ENCODE measurements around the gene ANKRD39.

ANKRD39 gene

DNA sequence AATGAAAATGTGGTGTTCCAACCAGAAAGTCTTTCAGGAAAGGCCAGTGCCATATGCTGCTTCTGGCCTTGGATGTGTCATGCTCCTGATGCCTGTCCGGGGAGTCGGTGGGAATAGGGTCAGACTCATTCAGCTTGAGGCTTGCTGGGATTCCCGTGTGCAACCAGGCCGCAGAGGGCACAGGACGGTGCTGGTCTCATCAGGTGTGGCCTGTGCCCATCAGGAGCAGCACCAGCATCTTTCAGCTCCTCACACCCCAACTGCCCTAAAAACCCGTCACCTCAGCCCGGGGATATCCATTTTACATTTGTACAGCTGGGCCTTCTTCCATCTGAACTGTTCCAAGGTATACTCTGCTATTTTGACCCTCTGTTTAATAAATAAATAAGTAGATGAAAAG is 55.1 kb downstream of the ANKRD39 start:
- peaks cover 21 to 22% of the 10 kb centered on the region in 2 donors for H3K36me3 ChIP-seq (ENCODE audit: control insufficient read depth in 2 of 2, insufficient read depth in 2 of 2, low read length in 2 of 2)

GRCh38 chr2:96801786-96802595 is 55.8 kb downstream of the ANKRD39 start:
- peaks cover 22 to 25% of the 10 kb centered on the region in 2 donors for H3K36me3 ChIP-seq (ENCODE audit: control insufficient read depth in 2 of 2, insufficient read depth in 2 of 2, low read length in 2 of 2)
- no peaks in the 10 kb centered on the region for H3K9me3 ChIP-seq (ENCODE audit: control insufficient read depth in 2 of 2, low read length in 2 of 2)
- no peak overlapping the region for H3K9ac ChIP-seq (ENCODE audit: low read length in 2 of 2)
- H3K27me3 ChIP-seq (ENCODE audit: control insufficient read depth in 1 of 2, insufficient read depth in 2 of 2, low read length in 2 of 2): no peaks in the 10 kb centered on the region
- no peak overlapping the region for H3K4me3 ChIP-seq (ENCODE audit: low read length in 2 of 2)
- peaks cover 8% of the 10 kb centered on the region for H3K4me1 ChIP-seq (ENCODE audit: control insufficient read depth, insufficient read depth, low read length)
- H3K27ac ChIP-seq (ENCODE audit: low read length): no peak overlapping the region

More for the DNA sequence above, 55.1 kb downstream of the ANKRD39 start:
- H3K4me1 ChIP-seq (ENCODE audit: control insufficient read depth, insufficient read depth, low read length): peaks cover 8% of the 10 kb centered on the region
- H3K9me3 ChIP-seq (ENCODE audit: control insufficient read depth in 2 of 2, low read length in 2 of 2): no peaks in the 10 kb centered on the region
- H3K9ac ChIP-seq (ENCODE audit: low read length in 2 of 2): no peak overlapping the region
- no peak overlapping the region for H3K27ac ChIP-seq (ENCODE audit: low read length)
- no peaks in the 10 kb centered on the region for H3K27me3 ChIP-seq (ENCODE audit: control insufficient read depth in 1 of 2, insufficient read depth in 2 of 2, low read length in 2 of 2)
- H3K4me3 ChIP-seq (ENCODE audit: low read length in 2 of 2): no peak overlapping the region

DNA sequence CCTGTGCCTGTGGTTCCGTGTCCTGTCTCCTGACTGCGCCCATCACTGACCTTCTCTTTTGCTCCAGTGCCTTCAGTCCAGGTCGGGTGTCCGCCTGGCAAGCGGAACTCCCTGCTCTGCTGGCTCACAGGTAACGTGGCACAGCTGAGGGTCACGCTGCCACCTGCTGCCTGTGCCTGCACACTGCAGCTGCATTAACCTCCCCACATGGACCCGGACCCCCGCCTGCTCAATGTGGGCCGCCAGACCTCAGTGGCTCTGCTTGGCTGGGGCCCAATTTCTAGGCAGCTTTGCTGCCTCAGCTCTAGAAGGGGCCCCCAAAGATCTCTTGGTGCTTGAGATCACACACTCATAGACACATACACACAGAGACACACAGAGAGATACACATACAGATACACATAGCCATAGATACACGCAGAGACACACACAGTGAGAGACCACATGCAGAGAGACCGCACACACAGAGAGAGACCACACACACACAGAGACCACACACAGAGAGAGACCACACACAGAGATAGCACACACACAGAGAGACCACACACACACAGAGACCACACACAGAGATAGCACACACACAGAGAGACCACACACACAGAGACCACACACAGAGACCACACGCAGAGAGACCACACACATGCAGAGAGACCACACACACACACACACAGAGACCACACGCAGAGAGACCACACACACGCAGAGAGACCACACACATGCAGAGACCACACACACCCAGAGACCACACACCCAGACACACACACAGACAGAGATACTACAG is 56.6 kb downstream of the ANKRD39 start:
- peaks cover 8% of the 10 kb centered on the region for H3K4me1 ChIP-seq (ENCODE audit: control insufficient read depth, insufficient read depth, low read length)
- no peak overlapping the region for H3K9ac ChIP-seq (ENCODE audit: low read length in 2 of 2)
- H3K36me3 ChIP-seq (ENCODE audit: control insufficient read depth in 2 of 2, insufficient read depth in 2 of 2, low read length in 2 of 2): peaks cover 22 to 25% of the 10 kb centered on the region in 2 donors
- H3K27me3 ChIP-seq (ENCODE audit: control insufficient read depth in 1 of 2, insufficient read depth in 2 of 2, low read length in 2 of 2): no peaks in the 10 kb centered on the region
- H3K27ac ChIP-seq (ENCODE audit: low read length): no peak overlapping the region
- H3K4me3 ChIP-seq (ENCODE audit: low read length in 2 of 2): no peak overlapping the region
- H3K9me3 ChIP-seq (ENCODE audit: control insufficient read depth in 2 of 2, low read length in 2 of 2): no peaks in the 10 kb centered on the region

DNA sequence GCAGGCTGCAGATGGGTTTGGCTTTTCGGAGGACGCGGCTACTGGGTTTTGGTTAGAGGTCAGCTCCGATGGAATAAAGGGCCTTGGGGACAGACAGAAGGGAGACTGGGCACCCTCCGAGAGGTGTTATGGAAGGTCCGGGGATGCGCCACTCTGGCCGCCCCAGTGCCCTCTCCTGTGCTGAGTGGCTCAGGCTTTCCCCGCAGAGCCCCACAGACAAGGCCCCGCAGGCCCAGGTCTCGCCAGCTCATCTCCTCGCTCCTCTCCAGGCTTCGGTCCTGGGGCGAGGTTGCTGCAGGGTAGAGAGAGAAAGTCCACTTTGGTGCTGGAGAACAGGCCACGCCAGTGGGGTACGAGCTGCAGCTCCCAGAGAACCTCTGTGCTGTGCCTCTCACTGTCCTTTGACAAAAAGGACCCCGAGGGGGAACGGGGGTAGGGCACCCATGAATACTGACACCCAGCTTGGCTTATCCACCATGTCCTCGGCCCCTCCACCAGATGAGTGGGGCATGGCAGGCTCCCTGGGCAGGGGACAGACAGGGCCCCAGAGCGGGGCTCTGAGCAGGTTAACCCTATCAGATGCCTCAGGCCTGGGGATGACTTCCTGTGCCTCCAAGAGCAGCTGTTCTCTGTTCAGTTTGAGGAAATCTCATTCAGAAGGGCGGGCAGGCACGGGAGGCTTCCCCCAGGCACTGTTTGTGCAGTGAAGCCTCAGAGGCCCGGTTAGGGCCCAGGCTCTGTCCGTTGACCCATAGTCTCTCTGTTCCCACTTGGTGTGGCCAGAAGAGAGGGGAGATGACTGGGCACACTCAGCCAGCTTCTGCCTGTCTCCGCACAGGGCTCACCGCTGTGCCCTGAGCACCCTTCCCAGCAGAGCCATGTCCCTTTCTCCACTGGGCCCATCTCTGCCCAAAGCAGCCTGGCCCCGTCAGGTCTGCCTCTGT is 57.5 kb downstream of the ANKRD39 start:
- H3K27me3 ChIP-seq (ENCODE audit: control insufficient read depth in 1 of 2, insufficient read depth in 2 of 2, low read length in 2 of 2): no peaks in the 10 kb centered on the region
- no peaks in the 10 kb centered on the region for H3K9me3 ChIP-seq (ENCODE audit: control insufficient read depth in 2 of 2, low read length in 2 of 2)
- no peak overlapping the region for H3K4me3 ChIP-seq (ENCODE audit: low read length in 2 of 2)
- H3K9ac ChIP-seq (ENCODE audit: low read length in 2 of 2): no peak overlapping the region
- peaks cover 8% of the 10 kb centered on the region for H3K4me1 ChIP-seq (ENCODE audit: control insufficient read depth, insufficient read depth, low read length)
- no peak overlapping the region for H3K27ac ChIP-seq (ENCODE audit: low read length)
- H3K36me3 ChIP-seq (ENCODE audit: control insufficient read depth in 2 of 2, insufficient read depth in 2 of 2, low read length in 2 of 2): peaks cover 22 to 25% of the 10 kb centered on the region in 2 donors

GRCh38 chr2:96799623-96799935 is 58.2 kb downstream of the ANKRD39 start:
- Histone ChIP-seq H3K27ac (ENCODE audit: low read length) (no peak overlapping the region), H3K4me1 (ENCODE audit: control insufficient read depth, insufficient read depth, low read length) (peaks cover 8% of the 10 kb centered on the region), H3K27me3 (ENCODE audit: control insufficient read depth in 1 of 2, insufficient read depth in 2 of 2, low read length in 2 of 2) (no peaks in the 10 kb centered on the region), H3K9me3 (ENCODE audit: control insufficient read depth in 2 of 2, low read length in 2 of 2) (no peaks in the 10 kb centered on the region), H3K4me3 (ENCODE audit: low read length in 2 of 2) (no peak overlapping the region), H3K9ac (ENCODE audit: low read length in 2 of 2) (no peak overlapping the region), H3K36me3 (ENCODE audit: control insufficient read depth in 2 of 2, insufficient read depth in 2 of 2, low read length in 2 of 2) (peaks cover 22 to 25% of the 10 kb centered on the region in 2 donors)

DNA sequence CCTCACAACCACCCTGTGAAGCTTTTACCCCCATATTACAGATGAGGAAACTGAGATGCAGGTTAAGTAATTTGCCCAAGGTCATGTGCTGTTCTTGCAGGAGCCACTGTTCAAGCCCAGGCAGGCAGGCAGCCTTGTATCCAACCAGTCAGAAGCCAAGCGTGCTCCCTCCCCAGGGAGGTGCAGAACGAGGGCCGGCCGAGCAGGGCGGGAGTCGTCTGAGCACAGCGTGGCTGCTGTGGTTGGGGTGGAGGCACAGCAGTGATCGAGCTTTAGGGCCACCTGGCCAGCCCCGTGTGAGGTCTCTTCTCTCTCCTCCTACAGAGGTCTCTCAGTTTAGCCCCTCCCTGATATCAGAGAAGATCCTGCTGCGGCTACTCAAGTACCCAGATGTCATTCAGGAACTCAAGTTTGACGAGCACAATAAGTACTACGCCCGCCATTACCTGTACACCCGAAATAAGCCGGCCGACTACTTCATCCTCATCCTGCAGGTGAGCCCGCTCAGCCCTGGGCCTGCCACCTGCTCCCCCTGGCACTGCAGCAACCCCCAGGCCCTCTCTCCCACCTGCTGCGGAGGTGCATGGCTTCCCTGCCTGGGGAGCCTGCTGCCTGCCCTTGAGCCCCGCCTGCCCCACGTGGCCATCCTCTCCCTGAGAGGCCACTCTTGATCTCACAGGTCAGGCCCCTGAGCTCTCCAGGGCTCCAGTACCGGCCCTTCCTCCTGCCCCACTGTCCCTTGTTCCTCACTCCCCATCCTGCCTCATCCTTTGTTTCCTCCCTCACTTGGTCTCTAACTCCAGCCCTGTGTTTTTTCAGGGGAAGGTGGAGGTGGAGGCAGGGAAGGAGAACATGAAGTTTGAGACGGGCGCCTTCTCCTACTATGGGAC is 58.8 kb downstream of the ANKRD39 start:
- peaks cover 8% of the 10 kb centered on the region for H3K4me1 ChIP-seq (ENCODE audit: control insufficient read depth, insufficient read depth, low read length)
- peaks cover 22 to 25% of the 10 kb centered on the region in 2 donors for H3K36me3 ChIP-seq (ENCODE audit: control insufficient read depth in 2 of 2, insufficient read depth in 2 of 2, low read length in 2 of 2)

More for the DNA sequence above, 58.8 kb downstream of the ANKRD39 start:
- H3K27ac ChIP-seq (ENCODE audit: low read length): no peak overlapping the region
- H3K9ac ChIP-seq (ENCODE audit: low read length in 2 of 2): no peak overlapping the region
- H3K9me3 ChIP-seq (ENCODE audit: control insufficient read depth in 2 of 2, low read length in 2 of 2): no peaks in the 10 kb centered on the region
- no peak overlapping the region for H3K4me3 ChIP-seq (ENCODE audit: low read length in 2 of 2)
- no peaks in the 10 kb centered on the region for H3K27me3 ChIP-seq (ENCODE audit: control insufficient read depth in 1 of 2, insufficient read depth in 2 of 2, low read length in 2 of 2)
